ENCODE measurements around the gene TUBA4A. TPM values are rescaled to one million over a fixed set of nuclear protein-coding genes. Genes with fewer than 3 reads are reported as not detected.
A peak's percentile ranks its signal among the peaks of the same experiment; 100 is the strongest.
"Not testable (repeated sequence)": the region's sequence is repeated elsewhere in the genome, so short reads cannot be mapped to it uniquely, and the experiment has no call there.

Gene TUBA4A
- polyA plus RNA-seq, 1 experiment: 22.4 TPM

GRCh38 chr2:219266886-219267285 is 13.2 kb upstream of the TUBA4A start:
- no peak for DNase-seq (ENCODE audit: low read depth, low spot score)
- no peak overlapping the region for H3K27ac ChIP-seq (ENCODE audit: low read depth, low read length)
- no peak for TF ChIP-seq CTCF (IDR thresholded peaks at IDR 0.05; ENCODE audit: low read depth, low read length)
- no peaks in the 10 kb centered on the region for H3K9me3 ChIP-seq (ENCODE audit: control insufficient read depth, insufficient read depth, low read length)
- ChIA-PET POLR2A (no interaction called here), CTCF (interaction anchor here (0.5 to 1.1 kb wide), 2 partner anchors 11 to 149 kb away, joined by 4 read pairs; no protein-coding TSS in a partner anchor)
- no peak overlapping the region for H3K4me3 ChIP-seq (ENCODE audit: low read depth, low read length)
- H3K27me3 ChIP-seq (ENCODE audit: control insufficient read depth, insufficient read depth, low read length): peaks cover 25% of the 10 kb centered on the region

- TF ChIP-seq CTCF (IDR thresholded peaks at IDR 0.05; ENCODE audit: low read depth, low read length): no peak
- POLR2A ChIA-PET: no interaction called here
- Histone ChIP-seq H3K4me3 (ENCODE audit: low read depth, low read length) (no peak overlapping the region), H3K9me3 (ENCODE audit: control insufficient read depth, insufficient read depth, low read length) (no peaks in the 10 kb centered on the region), H3K27me3 (ENCODE audit: control insufficient read depth, insufficient read depth, low read length) (peaks cover 28% of the 10 kb centered on the region), H3K27ac (ENCODE audit: low read depth, low read length) (no peak overlapping the region)
- CTCF ChIA-PET: interaction anchor here (5.7 kb wide), 1 partner anchor 11 kb away, joined by 56 read pairs; the partner anchor contains the start of gene DNAJB2
- DNase-seq (ENCODE audit: low read depth, low spot score): no peak
Observed at GRCh38 chr2:219266232-219266631, 12.5 kb upstream of the TUBA4A start.

- Histone ChIP-seq H3K27ac (ENCODE audit: low read depth, low read length) (no peak overlapping the region), H3K9me3 (ENCODE audit: control insufficient read depth, insufficient read depth, low read length) (no peaks in the 10 kb centered on the region), H3K4me3 (ENCODE audit: low read depth, low read length) (no peak overlapping the region), H3K27me3 (ENCODE audit: control insufficient read depth, insufficient read depth, low read length) (peaks cover 28% of the 10 kb centered on the region)
- DNase-seq (ENCODE audit: low read depth, low spot score): no peak
- TF ChIP-seq CTCF (IDR thresholded peaks at IDR 0.05; ENCODE audit: low read depth, low read length): no peak
- POLR2A ChIA-PET: interaction anchor here (1.0 kb wide), 1 partner anchor 16 kb away, joined by 4 read pairs; the partner anchor contains the start of genes GLB1L and STK16
- CTCF ChIA-PET: interaction anchor here (0.5 to 5.7 kb wide), 4 partner anchors 16 to 70 kb away, joined by 6 to 56 read pairs (median 7); partner anchors contain the start of gene DNAJB2
Observed at GRCh38 chr2:219261024-219261855, 7.5 kb upstream of the TUBA4A start.

- POLR2A ChIA-PET; H3K27ac ChIP-seq (ENCODE audit: low read depth, low read length); H3K4me3 ChIP-seq (ENCODE audit: low read depth, low read length); DNase-seq (ENCODE audit: low read depth, low spot score); H3K9me3 ChIP-seq (ENCODE audit: control insufficient read depth, insufficient read depth, low read length): not testable (repeated sequence)
- CTCF ChIA-PET: interaction anchor here (0.8 to 3.3 kb wide), 3 partner anchors 18 to 202 kb away, joined by 3 to 20 read pairs (median 7); no protein-coding TSS in a partner anchor
- peaks cover 30% of the 10 kb centered on the region for H3K27me3 ChIP-seq (ENCODE audit: control insufficient read depth, insufficient read depth, low read length)
Observed at GRCh38 chr2:219258942-219259341, 5.2 kb upstream of the TUBA4A start.

GRCh38 chr2:219254590-219255201 is 978 bp upstream of the TUBA4A start:
- no peak overlapping the region for H3K27ac ChIP-seq (ENCODE audit: low read depth, low read length)
- no peaks in the 10 kb centered on the region for H3K9me3 ChIP-seq (ENCODE audit: control insufficient read depth, insufficient read depth, low read length)
- POLR2A ChIA-PET: interaction anchor here (1.1 to 1.7 kb wide), 2 partner anchors 24 to 25 kb away, joined by 5 to 8 read pairs; partner anchors contain the start of genes ANKZF1, ATG9A and DNAJB2
- peaks cover 15% of the 10 kb centered on the region for H3K27me3 ChIP-seq (ENCODE audit: control insufficient read depth, insufficient read depth, low read length)
- CTCF ChIA-PET: interaction anchor here (1.0 to 2.9 kb wide), 3 partner anchors 23 to 83 kb away, joined by 3 to 18 read pairs (median 13); no protein-coding TSS in a partner anchor
- DNase-seq (ENCODE audit: low read depth, low spot score): no peak
- no peak for TF ChIP-seq CTCF (IDR thresholded peaks at IDR 0.05; ENCODE audit: low read depth, low read length)
- peak overlapping the region; percentile 66 for H3K4me3 ChIP-seq (ENCODE audit: low read depth, low read length)
